ENCODE data around the gene BTG2. TPM values are rescaled to one million over a fixed set of nuclear protein-coding genes. Genes with fewer than 3 reads are reported as not detected.

Gene BTG2
- total RNA-seq, 1 experiment from 2014 or later, result 24.2 TPM

GRCh38 chr1:203296460-203297073 is 8.8 kb upstream of the BTG2 start:
- Histone ChIP-seq H3K4me1 (ENCODE audit: control insufficient read depth in 1 of 2, insufficient read depth in 2 of 2, low read length in 2 of 2) (no peaks in the 10 kb centered on the region), H2AFZ (ENCODE audit: low read depth, low read length, poor library complexity, severe bottlenecking) (no peak overlapping the region), H3K36me3 (ENCODE audit: control insufficient read depth in 1 of 2, insufficient read depth in 2 of 2, low read length in 2 of 2) (no peaks in the 10 kb centered on the region), H3K27ac (ENCODE audit: low read depth, low read length) (no peak overlapping the region), H3K27me3 (ENCODE audit: insufficient read depth, low read length) (no peaks in the 10 kb centered on the region), H3K9ac (ENCODE audit: low read length) (no peak overlapping the region), H3K4me2 (ENCODE audit: low read length) (no peak overlapping the region), H3K9me2 (ENCODE audit: insufficient read depth) (no peaks in the 10 kb centered on the region), H3K9me3 (ENCODE audit: control insufficient read depth in 1 of 2, insufficient read depth in 1 of 2, low read depth in 1 of 2, low read length in 2 of 2) (no peaks in the 10 kb centered on the region), H4K20me1 (ENCODE audit: insufficient read depth) (no peaks in the 10 kb centered on the region), H3K4me3 (replicated peaks in 1 of 2; ENCODE audit: low read depth in 1 of 2, low read length in 2 of 2) (no peak overlapping the region), H3K79me2 (ENCODE audit: insufficient read depth, low read length) (no peaks in the 10 kb centered on the region)
- TF ChIP-seq, protein P1, sequence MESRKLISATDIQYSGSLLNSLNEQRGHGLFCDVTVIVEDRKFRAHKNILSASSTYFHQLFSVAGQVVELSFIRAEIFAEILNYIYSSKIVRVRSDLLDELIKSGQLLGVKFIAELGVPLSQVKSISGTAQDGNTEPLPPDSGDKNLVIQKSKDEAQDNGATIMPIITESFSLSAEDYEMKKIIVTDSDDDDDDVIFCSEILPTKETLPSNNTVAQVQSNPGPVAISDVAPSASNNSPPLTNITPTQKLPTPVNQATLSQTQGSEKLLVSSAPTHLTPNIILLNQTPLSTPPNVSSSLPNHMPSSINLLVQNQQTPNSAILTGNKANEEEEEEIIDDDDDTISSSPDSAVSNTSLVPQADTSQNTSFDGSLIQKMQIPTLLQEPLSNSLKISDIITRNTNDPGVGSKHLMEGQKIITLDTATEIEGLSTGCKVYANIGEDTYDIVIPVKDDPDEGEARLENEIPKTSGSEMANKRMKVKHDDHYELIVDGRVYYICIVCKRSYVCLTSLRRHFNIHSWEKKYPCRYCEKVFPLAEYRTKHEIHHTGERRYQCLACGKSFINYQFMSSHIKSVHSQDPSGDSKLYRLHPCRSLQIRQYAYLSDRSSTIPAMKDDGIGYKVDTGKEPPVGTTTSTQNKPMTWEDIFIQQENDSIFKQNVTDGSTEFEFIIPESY (IDR thresholded peaks at IDR 0.05; ENCODE audit: extremely low read depth, insufficient replicate concordance, low read length), result no peak
- TF ChIP-seq, protein P2, sequence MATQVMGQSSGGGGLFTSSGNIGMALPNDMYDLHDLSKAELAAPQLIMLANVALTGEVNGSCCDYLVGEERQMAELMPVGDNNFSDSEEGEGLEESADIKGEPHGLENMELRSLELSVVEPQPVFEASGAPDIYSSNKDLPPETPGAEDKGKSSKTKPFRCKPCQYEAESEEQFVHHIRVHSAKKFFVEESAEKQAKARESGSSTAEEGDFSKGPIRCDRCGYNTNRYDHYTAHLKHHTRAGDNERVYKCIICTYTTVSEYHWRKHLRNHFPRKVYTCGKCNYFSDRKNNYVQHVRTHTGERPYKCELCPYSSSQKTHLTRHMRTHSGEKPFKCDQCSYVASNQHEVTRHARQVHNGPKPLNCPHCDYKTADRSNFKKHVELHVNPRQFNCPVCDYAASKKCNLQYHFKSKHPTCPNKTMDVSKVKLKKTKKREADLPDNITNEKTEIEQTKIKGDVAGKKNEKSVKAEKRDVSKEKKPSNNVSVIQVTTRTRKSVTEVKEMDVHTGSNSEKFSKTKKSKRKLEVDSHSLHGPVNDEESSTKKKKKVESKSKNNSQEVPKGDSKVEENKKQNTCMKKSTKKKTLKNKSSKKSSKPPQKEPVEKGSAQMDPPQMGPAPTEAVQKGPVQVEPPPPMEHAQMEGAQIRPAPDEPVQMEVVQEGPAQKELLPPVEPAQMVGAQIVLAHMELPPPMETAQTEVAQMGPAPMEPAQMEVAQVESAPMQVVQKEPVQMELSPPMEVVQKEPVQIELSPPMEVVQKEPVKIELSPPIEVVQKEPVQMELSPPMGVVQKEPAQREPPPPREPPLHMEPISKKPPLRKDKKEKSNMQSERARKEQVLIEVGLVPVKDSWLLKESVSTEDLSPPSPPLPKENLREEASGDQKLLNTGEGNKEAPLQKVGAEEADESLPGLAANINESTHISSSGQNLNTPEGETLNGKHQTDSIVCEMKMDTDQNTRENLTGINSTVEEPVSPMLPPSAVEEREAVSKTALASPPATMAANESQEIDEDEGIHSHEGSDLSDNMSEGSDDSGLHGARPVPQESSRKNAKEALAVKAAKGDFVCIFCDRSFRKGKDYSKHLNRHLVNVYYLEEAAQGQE (IDR thresholded peaks at IDR 0.05; ENCODE audit: low read depth), result no peak
- TF ChIP-seq YY1 (IDR thresholded peaks at IDR 0.05; ENCODE audit: extremely low read depth, insufficient replicate concordance, low read depth, low read length) (no peak), CTCF (IDR thresholded peaks at IDR 0.05 in 2 of 3, conservative IDR thresholded peaks at IDR 0.05 in 1 of 3; ENCODE audit: borderline replicate concordance in 1 of 3, insufficient read depth in 1 of 3, low read depth in 2 of 3, low read length in 2 of 3) (no peak), CBX3 (IDR thresholded peaks at IDR 0.05; ENCODE audit: low read depth) (no peak), POLR2A (IDR thresholded peaks at IDR 0.05; ENCODE audit: borderline replicate concordance, extremely low read depth, insufficient read depth, insufficient read length) (no peak), ELF1 (IDR thresholded peaks at IDR 0.05; ENCODE audit: borderline replicate concordance, low read depth) (no peak), EZH2 (IDR thresholded peaks at IDR 0.05) (no peak), POLR2AphosphoS5 (IDR thresholded peaks at IDR 0.05; ENCODE audit: low read depth, low read length) (no peak), JUND (IDR thresholded peaks at IDR 0.05) (no peak), EGR1 (IDR thresholded peaks at IDR 0.05; ENCODE audit: low read depth) (no peak)
- DNase-seq (ENCODE audit: low read depth, low spot score) (no peak), ATAC-seq (no peak)
- ChIA-PET CTCF (no interaction called here), RAD21 (ENCODE audit: low non-redundant PET in 1 of 2, low total read pairs in 2 of 2, uncharacterized antibody in 2 of 2, unreplicated experiment in 2 of 2) (no interaction called here), POLR2A (no interaction called here)
- BruUV-seq (replicated peaks), result no TSS peak
- intact Hi-C loops (cut with micrococcal nuclease), result no loop called here
